ENCODE results near the gene LETM1. TPM values are rescaled to one million over a fixed set of nuclear protein-coding genes. Genes with fewer than 3 reads are reported as not detected.

The LETM1 gene
- total and polyA plus RNA-seq, 8 donors: 5.3 to 255 (median 52.1) TPM

GRCh38 chr4:1790005-1790404 lies 66.0 kb downstream of the LETM1 start:
- no peaks in the 10 kb centered on the region for H3K9me3 ChIP-seq
- H3K4me1 ChIP-seq: peaks cover 14 to 27% (median 23%) of the 10 kb centered on the region in 4 donors
- 74 to 90% (median 86%) methylated on average over 7 to 10 of the region's 10 CpGs for WGBS, 5 donors
- no peaks in the 10 kb centered on the region for H3K36me3 ChIP-seq
- peaks cover 5 to 51% (median 18%) of the 10 kb centered on the region in 3 donors for H3K27me3 ChIP-seq
- intact Hi-C loops (cut with DNase I; ENCODE audit: low total_unique reads): no loop called here
- no peak for DNase-seq
- H3K27ac ChIP-seq: no peak overlapping the region
- no peak overlapping the region for H3K4me3 ChIP-seq
- TF ChIP-seq EP300 (IDR thresholded peaks at IDR 0.05): no peak
- no peak for TF ChIP-seq POLR2A (IDR thresholded peaks at IDR 0.05)
- no peak for TF ChIP-seq POLR2AphosphoS5 (IDR thresholded peaks at IDR 0.05)
- TF ChIP-seq CTCF (IDR thresholded peaks at IDR 0.05): no peak

- Histone ChIP-seq H3K4me3 (no peak overlapping the region), H3K9me3 (no peaks in the 10 kb centered on the region), H3K27me3 (peaks cover 2 to 46% (median 13%) of the 10 kb centered on the region in 3 donors), H3K4me1 (peaks cover 10 to 25% (median 20%) of the 10 kb centered on the region in 4 donors), H3K36me3 (no peaks in the 10 kb centered on the region), H3K27ac (no peak overlapping the region)
- intact Hi-C loops (cut with DNase I; ENCODE audit: low total_unique reads): no loop called here
- TF ChIP-seq POLR2A (IDR thresholded peaks at IDR 0.05) (no peak), CTCF (IDR thresholded peaks at IDR 0.05) (no peak), EP300 (IDR thresholded peaks at IDR 0.05) (no peak), POLR2AphosphoS5 (IDR thresholded peaks at IDR 0.05) (no peak)
- 81 to 90% (median 88%) methylated on average over 15 to 21 of the region's 21 CpGs for WGBS, 5 donors
- no peak for DNase-seq
Observed at GRCh38 chr4:1789552-1789951, 66.4 kb downstream of the LETM1 start.

- peaks cover 0 to 44% (median 5%) of the 10 kb centered on the region in 3 donors for H3K27me3 ChIP-seq
- H3K4me3 ChIP-seq: no peak overlapping the region
- peaks cover 0 to 16% (median 12%) of the 10 kb centered on the region in 4 donors for H3K4me1 ChIP-seq
- H3K36me3 ChIP-seq: no peaks in the 10 kb centered on the region
- intact Hi-C loops (cut with DNase I; ENCODE audit: low total_unique reads): no loop called here
- no peak for DNase-seq
- WGBS, 5 donors: 60 to 79% (median 71%) methylated on average over 12 to 13 of the region's 13 CpGs
- no peak overlapping the region for H3K27ac ChIP-seq
- no peak for TF ChIP-seq POLR2AphosphoS5 (IDR thresholded peaks at IDR 0.05)
- TF ChIP-seq EP300 (IDR thresholded peaks at IDR 0.05): no peak
- no peak for TF ChIP-seq CTCF (IDR thresholded peaks at IDR 0.05)
- no peak for TF ChIP-seq POLR2A (IDR thresholded peaks at IDR 0.05)
- H3K9me3 ChIP-seq: no peaks in the 10 kb centered on the region
Observed at GRCh38 chr4:1788254-1788973, 67.5 kb downstream of the LETM1 start.

GRCh38 chr4:1787411-1788077 lies 68.4 kb downstream of the LETM1 start:
- H3K9me3 ChIP-seq: no peaks in the 10 kb centered on the region
- H3K27me3 ChIP-seq: peaks cover 0 to 40% (median 2%) of the 10 kb centered on the region in 3 donors
- no peak overlapping the region for H3K4me3 ChIP-seq
- peak in 1 of 2 donors; percentile 50 for DNase-seq
- peaks cover 0 to 13% (median 10%) of the 10 kb centered on the region in 4 donors for H3K4me1 ChIP-seq
- intact Hi-C loops (cut with DNase I; ENCODE audit: low total_unique reads): no loop called here
- WGBS, 5 donors: 42 to 63% (median 58%) methylated on average over 13 to 25 of the region's 25 CpGs
- H3K27ac ChIP-seq: no peak overlapping the region
- no peak for TF ChIP-seq CTCF (IDR thresholded peaks at IDR 0.05)
- no peak for TF ChIP-seq POLR2A (IDR thresholded peaks at IDR 0.05)
- no peak for TF ChIP-seq POLR2AphosphoS5 (IDR thresholded peaks at IDR 0.05)
- no peak for TF ChIP-seq EP300 (IDR thresholded peaks at IDR 0.05)
- H3K36me3 ChIP-seq: no peaks in the 10 kb centered on the region

Data from stomach (tissue), 9 donors.